Left renal cortex interstitium (tissue), 4 donors: ENCODE results near the gene CEP128. TPM values are rescaled to one million over a fixed set of nuclear protein-coding genes. Genes with fewer than 3 reads are reported as not detected.

Source experiments
- polyA plus RNA-seq, 4 donors: library from polyadenylated mRNA; unstranded; fragments of 120-200 nt; gene quantifications; one replicate each; pipeline ENCODE4 v1.2.1, GENCODE V29; 2013; ENCODE audit not compliant: insufficient read length in 4 of 4

CEP128 gene
- polyA plus RNA-seq, 4 donors, result 4.9 to 7.8 (median 6.2) TPM

Other genes with a start within 250 kb of the CEP128 start
- gene TSHR, start 13.9 kb upstream of the CEP128 start, polyA plus RNA-seq, result under 1 TPM; 0.17 to 0.79 (median 0.28) TPM